ENCODE measurements around the gene ZNF598. TPM values are rescaled to one million over a fixed set of nuclear protein-coding genes. Genes with fewer than 3 reads are reported as not detected.
"Not testable (repeated sequence)": the region's sequence is repeated elsewhere in the genome, so short reads cannot be mapped to it uniquely, and the experiment has no call there.

ZNF598 gene
- total RNA-seq, 2 donors from 2014 or later, result 45.4 to 64.3 TPM

- Histone ChIP-seq H3K4me1 (peaks cover 7% of the 10 kb centered on the region), H3K27ac (peak overlapping the region; percentile 6), H3K9ac (ENCODE audit: low read depth in 2 of 2, low read length in 2 of 2) (peak overlapping the region; percentile 84 to 89), H3K27me3 (no peaks in the 10 kb centered on the region), H3K36me3 (no peaks in the 10 kb centered on the region), H3K4me3 (no peak overlapping the region), H3K9me3 (no peaks in the 10 kb centered on the region)
- intact Hi-C loops (cut with DNase I), result no loop called here
- no peak for DNase-seq
- no peak for TF ChIP-seq CTCF (IDR thresholded peaks at IDR 0.05)
Observed at GRCh38 chr16:1960665-1961630, 48.7 kb downstream of the ZNF598 start.

GRCh38 chr16:1959269-1960039 is 50.2 kb downstream of the ZNF598 start, which contains the start of gene NDUFB10:
NDUFB10 (plus strand) TSS chr16:1959538; CDS start chr16:1959625, 87 bp downstream.
- intact Hi-C loops (cut with DNase I), result no loop called here
- Histone ChIP-seq H3K9me3 (no peaks in the 10 kb centered on the region), H3K9ac (ENCODE audit: low read depth in 2 of 2, low read length in 2 of 2) (peak within 1 kb of the TSS; percentile 84 to 89), H3K4me1 (peaks cover 7% of the 10 kb centered on the region), H3K36me3 (no peaks in the 10 kb centered on the region), H3K27ac (peak within 1 kb of the TSS; percentile 79), H3K27me3 (no peaks in the 10 kb centered on the region), H3K4me3 (peak within 1 kb of the TSS; percentile 83)
- DNase-seq, result peak; percentile 95
- TF ChIP-seq CTCF (IDR thresholded peaks at IDR 0.05), result peak; percentile 51

GRCh38 chr16:1958715-1959268 is 50.8 kb downstream of the ZNF598 start:
- peak overlapping the region; percentile 83 for H3K4me3 ChIP-seq
- H3K36me3 ChIP-seq, result no peaks in the 10 kb centered on the region
- peak overlapping the region in 1 of 2 donors; percentile 84 for H3K9ac ChIP-seq (ENCODE audit: low read depth in 2 of 2, low read length in 2 of 2)
- H3K27me3 ChIP-seq, result no peaks in the 10 kb centered on the region
- H3K4me1 ChIP-seq, result peaks cover 7% of the 10 kb centered on the region
- DNase-seq, result no peak
- peak overlapping the region; percentile 79 for H3K27ac ChIP-seq
- TF ChIP-seq CTCF (IDR thresholded peaks at IDR 0.05), result no peak
- H3K9me3 ChIP-seq, result no peaks in the 10 kb centered on the region
- intact Hi-C loops (cut with DNase I), result no loop called here

- not testable (repeated sequence) for H3K4me1 ChIP-seq
Observed at GRCh38 chr16:1958143-1958491, 51.5 kb downstream of the ZNF598 start.

GRCh38 chr16:1957434-1958142 is 52.0 kb downstream of the ZNF598 start:
- H3K27ac ChIP-seq; H3K27me3 ChIP-seq; H3K9me3 ChIP-seq; H3K4me3 ChIP-seq; H3K4me1 ChIP-seq; H3K9ac ChIP-seq (ENCODE audit: low read depth in 2 of 2, low read length in 2 of 2); intact Hi-C loops (cut with DNase I); DNase-seq; H3K36me3 ChIP-seq: not testable (repeated sequence)

More at GRCh38 chr16:1958143-1958491, 51.5 kb downstream of the ZNF598 start:
- intact Hi-C loops (cut with DNase I); H3K4me3 ChIP-seq; DNase-seq; H3K36me3 ChIP-seq; H3K27me3 ChIP-seq; H3K27ac ChIP-seq; H3K9me3 ChIP-seq; H3K9ac ChIP-seq (ENCODE audit: low read depth in 2 of 2, low read length in 2 of 2): not testable (repeated sequence)

- H3K27me3 ChIP-seq, result no peaks in the 10 kb centered on the region
- no peak overlapping the region for H3K9ac ChIP-seq (ENCODE audit: low read depth in 2 of 2, low read length in 2 of 2)
- no peak for DNase-seq
- H3K36me3 ChIP-seq, result no peaks in the 10 kb centered on the region
- no peaks in the 10 kb centered on the region for H3K4me1 ChIP-seq
- intact Hi-C loops (cut with DNase I), result no loop called here
- no peak for TF ChIP-seq CTCF (IDR thresholded peaks at IDR 0.05)
- H3K27ac ChIP-seq, result no peak overlapping the region
- H3K9me3 ChIP-seq, result no peaks in the 10 kb centered on the region
- H3K4me3 ChIP-seq, result no peak overlapping the region
Observed at GRCh38 chr16:1953734-1954133, 55.9 kb downstream of the ZNF598 start.
